Measurements from ENCODE around the gene SMAP1. TPM values are rescaled to one million over a fixed set of nuclear protein-coding genes. Genes with fewer than 3 reads are reported as not detected.

The SMAP1 gene
- total RNA-seq, 4 donors from 2014 or later, result 27.3 to 33.9 (median 32.4) TPM

GRCh38 chr6:70668499-70668812 is 773 bp downstream of the SMAP1 start:
- no peak for TF ChIP-seq POLR2A (IDR thresholded peaks at IDR 0.05)
- no peak for TF ChIP-seq CTCF (IDR thresholded peaks at IDR 0.05)
- peaks cover 18 to 27% of the 10 kb centered on the region in 2 donors for H3K4me1 ChIP-seq
- WGBS, 2 donors, result 1 to 2% methylated on average over 8 of the region's 8 CpGs
- H3K36me3 ChIP-seq, result no peaks in the 10 kb centered on the region
- intact Hi-C loops (cut with DNase I), result loop anchor here (10.0 kb wide), 1 partner anchor 254 kb away; the partner anchor contains the start of gene FAM135A
- peak; percentile 51 to 64 for DNase-seq
- peak overlapping the region; percentile 73 to 97 (median 92) for H3K4me3 ChIP-seq (replicated peaks in 1 of 3)
- H3K27me3 ChIP-seq, result no peaks in the 10 kb centered on the region
- peak overlapping the region; percentile 76 to 90 (median 78) for H3K27ac ChIP-seq
- H3K9me3 ChIP-seq, result no peaks in the 10 kb centered on the region

GRCh38 chr6:70669133-70669532 is 1.4 kb downstream of the SMAP1 start:
- H3K27me3 ChIP-seq, result no peaks in the 10 kb centered on the region
- no peaks in the 10 kb centered on the region for H3K9me3 ChIP-seq
- intact Hi-C loops (cut with DNase I), result loop anchor here (10.0 kb wide), 1 partner anchor 254 kb away; the partner anchor contains the start of gene FAM135A
- H3K4me3 ChIP-seq (replicated peaks in 1 of 3), result no peak overlapping the region
- 63 to 64% methylated on average over 4 of the region's 4 CpGs for WGBS, 2 donors
- no peak for TF ChIP-seq POLR2A (IDR thresholded peaks at IDR 0.05)
- H3K27ac ChIP-seq, result no peak overlapping the region
- no peaks in the 10 kb centered on the region for H3K36me3 ChIP-seq
- no peak for DNase-seq
- H3K4me1 ChIP-seq, result peaks cover 18 to 27% of the 10 kb centered on the region in 2 donors

- no peak for DNase-seq
- WGBS, 2 donors, result 63 to 76% methylated on average over 1 of the region's 1 CpG
- intact Hi-C loops (cut with DNase I), result loop anchor here (10.0 kb wide), 1 partner anchor 108 kb away; the partner anchor contains the start of gene SDHAF4
These were observed 4.9 kb downstream of the SMAP1 start for GRCh38 chr6:70672549-70672948.

GRCh38 chr6:70673054-70673453 is 5.4 kb downstream of the SMAP1 start:
- intact Hi-C loops (cut with DNase I), result loop anchor here (10.0 kb wide), 1 partner anchor 108 kb away; the partner anchor contains the start of gene SDHAF4
- Histone ChIP-seq H3K27me3 (no peaks in the 10 kb centered on the region), H3K4me3 (replicated peaks in 1 of 3) (no peak overlapping the region), H3K27ac (no peak overlapping the region), H3K4me1 (peaks cover 13 to 21% of the 10 kb centered on the region in 2 donors), H3K36me3 (no peaks in the 10 kb centered on the region), H3K9me3 (no peaks in the 10 kb centered on the region)
- TF ChIP-seq CTCF (IDR thresholded peaks at IDR 0.05) (no peak), POLR2A (IDR thresholded peaks at IDR 0.05) (no peak)
- no peak for DNase-seq
- WGBS, 2 donors, result 71 to 74% methylated on average over 2 of the region's 2 CpGs

More at GRCh38 chr6:70672549-70672948, 4.9 kb downstream of the SMAP1 start:
- TF ChIP-seq CTCF (IDR thresholded peaks at IDR 0.05) (no peak), POLR2A (IDR thresholded peaks at IDR 0.05) (no peak)
- H3K36me3 ChIP-seq, result no peaks in the 10 kb centered on the region
- H3K27ac ChIP-seq, result no peak overlapping the region
- no peaks in the 10 kb centered on the region for H3K9me3 ChIP-seq
- H3K4me3 ChIP-seq (replicated peaks in 1 of 3), result no peak overlapping the region
- H3K4me1 ChIP-seq, result peaks cover 13 to 21% of the 10 kb centered on the region in 2 donors
- H3K27me3 ChIP-seq, result no peaks in the 10 kb centered on the region

- 69 to 74% methylated on average over 1 of the region's 1 CpG for WGBS, 2 donors
- Histone ChIP-seq H3K27ac (no peak overlapping the region), H3K4me1 (peaks cover 13 to 19% of the 10 kb centered on the region in 2 donors), H3K9me3 (no peaks in the 10 kb centered on the region), H3K27me3 (no peaks in the 10 kb centered on the region), H3K4me3 (replicated peaks in 1 of 3) (no peak overlapping the region), H3K36me3 (no peaks in the 10 kb centered on the region)
- TF ChIP-seq POLR2A (IDR thresholded peaks at IDR 0.05), result no peak
- no peak for TF ChIP-seq CTCF (IDR thresholded peaks at IDR 0.05)
- intact Hi-C loops (cut with DNase I), result loop anchor here (10.0 kb wide), 1 partner anchor 109 kb away; the partner anchor contains the start of gene SDHAF4
- DNase-seq, result no peak
These were observed 5.9 kb downstream of the SMAP1 start for GRCh38 chr6:70673601-70674000.

Measured in thyroid gland (tissue), 4 donors.